Sigmoid colon (tissue), 7 donors: ENCODE measurements around the gene MAGI2. TPM values are rescaled to one million over a fixed set of nuclear protein-coding genes. Genes with fewer than 3 reads are reported as not detected.

Experiments used
- DNase-seq: peaks from one replicate; pipeline ENCODE4 v3.0.0-alpha.2; 2019
- H3K27ac ChIP-seq, 4 donors: fragments of 200-600 bp; sonication (generic); one replicate each; pipeline ENCODE4 v1.5.1; 2016 to 2019; ENCODE audit warnings: mild to moderate bottlenecking in 1 of 4
- H3K27me3 ChIP-seq, 3 donors: fragments of 200-600 bp; sonication (generic); one replicate each; pipeline ENCODE4 v1.5.1; 2019; ENCODE audit warnings: mild to moderate bottlenecking in 1 of 3
- H3K36me3 ChIP-seq, 4 donors: fragments of 200-600 bp; sonication (generic); one replicate each; pipeline ENCODE4 v1.5.1; 2016 to 2019
- H3K4me1 ChIP-seq, 4 donors: fragments of 200-600 bp; sonication (generic); one replicate each; pipeline ENCODE4 v1.5.1; 2017 to 2019
- H3K4me3 ChIP-seq, 4 donors: fragments of 200-600 bp; sonication (generic); one replicate each; pipeline ENCODE4 v1.5.1; 2017 to 2019; ENCODE audit warnings: mild to moderate bottlenecking in 2 of 4, moderate library complexity in 1 of 4
- H3K9me3 ChIP-seq, 4 donors: fragments of 200-600 bp in 3 of 4; sonication (generic) in 3 of 4; one replicate each; pipeline versions ENCODE4 v1.5.1 to v1.6.1; 2013 to 2019
- CTCF ChIP-seq, 4 experiments: fragments of 450-650 bp in 3 of 4; fragments of 200-600 bp in 1 of 4; IDR thresholded peaks; one replicate each; pipeline ENCODE4 v1.5.1; 2016 to 2019; ENCODE audit warnings: antibody characterized with exemption in 4 of 4, mild to moderate bottlenecking in 3 of 4, moderate library complexity in 2 of 4
- EP300 ChIP-seq, 4 donors: sonication (generic); formaldehyde crosslinking; IDR thresholded peaks; one replicate each; pipeline ENCODE4 v1.6.1; 2017; ENCODE audit warnings: antibody characterized with exemption in 4 of 4
- POLR2A ChIP-seq, 2 donors: fragments of 450-650 bp; IDR thresholded peaks; one replicate each; pipeline ENCODE4 v1.6.1; 2016; ENCODE audit warnings: antibody characterized with exemption in 2 of 2, mild to moderate bottlenecking in 2 of 2, moderate library complexity in 2 of 2
- POLR2AphosphoS5 ChIP-seq, 4 donors: sonication (generic); formaldehyde crosslinking; IDR thresholded peaks; one replicate each; pipeline ENCODE4 v1.6.1; 2017; ENCODE audit warnings: antibody characterized with exemption in 4 of 4
- WGBS, 2 donors: extraction: QIAGEN DNeasy Blood & Tissue Kit; methylation state at CpG; one replicate each; pipeline ENCODE4 v1.1.7; 2013; 5-methylcytosine and 5-hydroxymethylcytosine counted together
- intact Hi-C: fragments of 100-400 bp; cut with DNase I; formaldehyde crosslinking; loops from one replicate; pipeline ENCODE4 v1.15.1; 2023
- polyA plus RNA-seq, 3 donors: library from polyadenylated mRNA; stranded (reverse); fragments of 200-250 nt; gene quantifications; one replicate each; pipeline ENCODE4 v1.2.3, GENCODE V29; 2013
- total RNA-seq, 4 donors: library from RNA; depleted of rRNA; stranded (reverse); fragments of >200 nt; gene quantifications; one replicate each; pipeline ENCODE4 v1.1.0, GENCODE V29; 2016
- donor health status: healthy with polysubstance abuse.
- donor health status: Bipolar disorder and iron deficiency.
- donor health status: healthy.

MAGI2 gene
- total and polyA plus RNA-seq, 7 donors = 0.69 to 26.9 (median 14.7) TPM

GRCh38 chr7:78675511-78675910 lies 778.0 kb downstream of the MAGI2 start:
- DNase-seq = no peak
- TF ChIP-seq EP300 (IDR thresholded peaks at IDR 0.05) (no peak), CTCF (IDR thresholded peaks at IDR 0.05) (no peak), POLR2AphosphoS5 (IDR thresholded peaks at IDR 0.05) (no peak), POLR2A (IDR thresholded peaks at IDR 0.05) (no peak)
- no peaks in the 10 kb centered on the region for H3K36me3 ChIP-seq
- intact Hi-C loops = no loop called here
- H3K9me3 ChIP-seq = no peaks in the 10 kb centered on the region
- no peak overlapping the region for H3K27ac ChIP-seq
- no peak overlapping the region for H3K4me3 ChIP-seq
- WGBS, 2 donors = 70 to 86% methylated on average over 3 of the region's 3 CpGs
- no peaks in the 10 kb centered on the region for H3K27me3 ChIP-seq
- no peaks in the 10 kb centered on the region for H3K4me1 ChIP-seq

GRCh38 chr7:78673272-78673671 lies 780.2 kb downstream of the MAGI2 start:
- Histone ChIP-seq H3K27me3 (no peaks in the 10 kb centered on the region), H3K36me3 (no peaks in the 10 kb centered on the region), H3K4me1 (no peaks in the 10 kb centered on the region), H3K9me3 (no peaks in the 10 kb centered on the region), H3K27ac (no peak overlapping the region), H3K4me3 (no peak overlapping the region)
- no peak for DNase-seq
- TF ChIP-seq CTCF (IDR thresholded peaks at IDR 0.05) (no peak), EP300 (IDR thresholded peaks at IDR 0.05) (no peak)
- intact Hi-C loops = no loop called here

GRCh38 chr7:78662939-78663338 lies 790.5 kb downstream of the MAGI2 start:
- no peak for DNase-seq
- TF ChIP-seq CTCF (IDR thresholded peaks at IDR 0.05) (no peak), POLR2AphosphoS5 (IDR thresholded peaks at IDR 0.05) (no peak), EP300 (IDR thresholded peaks at IDR 0.05) (no peak), POLR2A (IDR thresholded peaks at IDR 0.05) (no peak)

GRCh38 chr7:78649976-78650375 lies 803.5 kb downstream of the MAGI2 start:
- no peak for TF ChIP-seq CTCF (IDR thresholded peaks at IDR 0.05)
- no peak for TF ChIP-seq POLR2A (IDR thresholded peaks at IDR 0.05)
- no peak for TF ChIP-seq POLR2AphosphoS5 (IDR thresholded peaks at IDR 0.05)
- TF ChIP-seq EP300 (IDR thresholded peaks at IDR 0.05) = no peak
- no peaks in the 10 kb centered on the region for H3K27me3 ChIP-seq
- intact Hi-C loops = no loop called here
- WGBS, 2 donors = 70 to 83% methylated on average over 3 of the region's 3 CpGs
- no peak for DNase-seq
- H3K4me3 ChIP-seq = no peak overlapping the region
- H3K27ac ChIP-seq = no peak overlapping the region
- H3K9me3 ChIP-seq = peaks cover 0 to 4% (median 0%) of the 10 kb centered on the region in 4 donors
- H3K36me3 ChIP-seq = no peaks in the 10 kb centered on the region
- H3K4me1 ChIP-seq = no peaks in the 10 kb centered on the region

More at GRCh38 chr7:78662939-78663338, 790.5 kb downstream of the MAGI2 start:
- H3K27me3 ChIP-seq = no peaks in the 10 kb centered on the region
- no peaks in the 10 kb centered on the region for H3K4me1 ChIP-seq
- intact Hi-C loops = no loop called here
- no peaks in the 10 kb centered on the region for H3K9me3 ChIP-seq
- H3K36me3 ChIP-seq = no peaks in the 10 kb centered on the region
- no peak overlapping the region for H3K27ac ChIP-seq
- WGBS, 2 donors = 88 to 92% methylated on average over 4 of the region's 4 CpGs
- H3K4me3 ChIP-seq = no peak overlapping the region

- intact Hi-C loops = no loop called here
- Histone ChIP-seq H3K4me1 (no peaks in the 10 kb centered on the region), H3K27me3 (no peaks in the 10 kb centered on the region), H3K27ac (no peak overlapping the region), H3K9me3 (peaks cover 0 to 4% (median 0%) of the 10 kb centered on the region in 4 donors), H3K36me3 (no peaks in the 10 kb centered on the region), H3K4me3 (no peak overlapping the region)
- no peak for DNase-seq
- TF ChIP-seq POLR2AphosphoS5 (IDR thresholded peaks at IDR 0.05) (no peak), POLR2A (IDR thresholded peaks at IDR 0.05) (no peak), CTCF (IDR thresholded peaks at IDR 0.05) (no peak), EP300 (IDR thresholded peaks at IDR 0.05) (no peak)
- WGBS, 2 donors = 89% methylated on average over 2 of the region's 2 CpGs
Observed at GRCh38 chr7:78649236-78649635, 804.2 kb downstream of the MAGI2 start.
